Skeletal muscle satellite cell (primary cell): ENCODE results near the gene SEMA4B.
A peak's percentile ranks its signal among the peaks of the same experiment; 100 is the strongest.

Experiments
- H3K27me3 ChIP-seq: 2 replicates; pipeline ENCODE4 v1.7.0; 2013; ENCODE audit warnings: low read length; ENCODE audit not compliant: control insufficient read depth, insufficient read depth
- H3K36me3 ChIP-seq: 2 replicates; pipeline ENCODE4 v1.7.0; 2013; ENCODE audit warnings: mild to moderate bottlenecking, control low read depth, low read length; ENCODE audit not compliant: insufficient read depth
- H3K4me1 ChIP-seq: 2 replicates; pipeline ENCODE4 v1.7.0; 2013; ENCODE audit warnings: low read length; ENCODE audit not compliant: control insufficient read depth, insufficient read depth
- H3K4me2 ChIP-seq: 2 replicates; pipeline ENCODE4 v1.7.0; 2013; ENCODE audit warnings: mild to moderate bottlenecking, low read length
- H3K4me3 ChIP-seq: 2 replicates; pipeline ENCODE4 v1.7.0; 2013; ENCODE audit warnings: low read length
- H3K9ac ChIP-seq: 2 replicates; pipeline ENCODE4 v1.7.0; 2013; ENCODE audit warnings: mild to moderate bottlenecking, low read depth, low read length, moderate library complexity
- H3K9me3 ChIP-seq: replicated peaks from 2 replicates; pipeline ENCODE4 v1.7.0; 2013; ENCODE audit warnings: mild to moderate bottlenecking, control low read depth, low read length

Gene SEMA4B

GRCh38 chr15:90223441-90224165 is 22.5 kb downstream of the SEMA4B start:
- Histone ChIP-seq H3K4me3 (no peak overlapping the region), H3K4me1 (peaks cover 4% of the 10 kb centered on the region), H3K9ac (no peak overlapping the region), H3K36me3 (peaks cover 14% of the 10 kb centered on the region), H3K9me3 (no peaks in the 10 kb centered on the region), H3K4me2 (no peak overlapping the region), H3K27me3 (no peaks in the 10 kb centered on the region)

- peaks cover 26% of the 10 kb centered on the region for H3K36me3 ChIP-seq
- H3K9ac ChIP-seq: no peak overlapping the region
- no peak overlapping the region for H3K4me3 ChIP-seq
- H3K9me3 ChIP-seq: no peaks in the 10 kb centered on the region
- H3K4me2 ChIP-seq: no peak overlapping the region
- no peaks in the 10 kb centered on the region for H3K27me3 ChIP-seq
- H3K4me1 ChIP-seq: peaks cover 4% of the 10 kb centered on the region
Observed at GRCh38 chr15:90225047-90225446, 23.9 kb downstream of the SEMA4B start.

GRCh38 chr15:90225504-90226234 is 24.5 kb downstream of the SEMA4B start:
- no peak overlapping the region for H3K9ac ChIP-seq
- no peak overlapping the region for H3K4me3 ChIP-seq
- peaks cover 4% of the 10 kb centered on the region for H3K4me1 ChIP-seq

GRCh38 chr15:90227336-90227735 is 26.2 kb downstream of the SEMA4B start:
- Histone ChIP-seq H3K9me3 (no peaks in the 10 kb centered on the region), H3K9ac (no peak overlapping the region), H3K4me3 (no peak overlapping the region), H3K4me1 (no peaks in the 10 kb centered on the region), H3K36me3 (peaks cover 42% of the 10 kb centered on the region), H3K27me3 (no peaks in the 10 kb centered on the region), H3K4me2 (no peak overlapping the region)

More at GRCh38 chr15:90225504-90226234, 24.5 kb downstream of the SEMA4B start:
- Histone ChIP-seq H3K9me3 (no peaks in the 10 kb centered on the region), H3K36me3 (peaks cover 32% of the 10 kb centered on the region), H3K4me2 (no peak overlapping the region), H3K27me3 (no peaks in the 10 kb centered on the region)

GRCh38 chr15:90227816-90228772 is 27.0 kb downstream of the SEMA4B start:
- no peaks in the 10 kb centered on the region for H3K4me1 ChIP-seq
- no peaks in the 10 kb centered on the region for H3K27me3 ChIP-seq
- H3K4me3 ChIP-seq: no peak overlapping the region
- H3K9me3 ChIP-seq: no peaks in the 10 kb centered on the region
- H3K4me2 ChIP-seq: no peak overlapping the region
- peaks cover 42% of the 10 kb centered on the region for H3K36me3 ChIP-seq
- H3K9ac ChIP-seq: no peak overlapping the region

GRCh38 chr15:90228960-90229359 is 27.8 kb downstream of the SEMA4B start:
- H3K9ac ChIP-seq: no peak overlapping the region
- H3K27me3 ChIP-seq: no peaks in the 10 kb centered on the region
- H3K9me3 ChIP-seq: no peaks in the 10 kb centered on the region
- no peaks in the 10 kb centered on the region for H3K4me1 ChIP-seq
- H3K36me3 ChIP-seq: peaks cover 42% of the 10 kb centered on the region
- no peak overlapping the region for H3K4me2 ChIP-seq
- no peak overlapping the region for H3K4me3 ChIP-seq

GRCh38 chr15:90230071-90230494 is 29.0 kb downstream of the SEMA4B start:
- H3K4me3 ChIP-seq: no peak overlapping the region
- no peak overlapping the region for H3K9ac ChIP-seq
- H3K4me2 ChIP-seq: no peak overlapping the region
- H3K9me3 ChIP-seq: no peaks in the 10 kb centered on the region
- peaks cover 40% of the 10 kb centered on the region for H3K36me3 ChIP-seq
- no peaks in the 10 kb centered on the region for H3K27me3 ChIP-seq
- H3K4me1 ChIP-seq: peaks cover 7% of the 10 kb centered on the region

- no peaks in the 10 kb centered on the region for H3K9me3 ChIP-seq
- no peak overlapping the region for H3K4me3 ChIP-seq
- peaks cover 8% of the 10 kb centered on the region for H3K4me1 ChIP-seq
- H3K27me3 ChIP-seq: no peaks in the 10 kb centered on the region
- H3K9ac ChIP-seq: no peak overlapping the region
- no peak overlapping the region for H3K4me2 ChIP-seq
- H3K36me3 ChIP-seq: peaks cover 36% of the 10 kb centered on the region
Observed at GRCh38 chr15:90230610-90231009, 29.5 kb downstream of the SEMA4B start.

- H3K4me3 ChIP-seq: no peak overlapping the region
- H3K4me1 ChIP-seq: peaks cover 8% of the 10 kb centered on the region
- peaks cover 36% of the 10 kb centered on the region for H3K36me3 ChIP-seq
- no peaks in the 10 kb centered on the region for H3K9me3 ChIP-seq
- H3K4me2 ChIP-seq: no peak overlapping the region
- no peaks in the 10 kb centered on the region for H3K27me3 ChIP-seq
- H3K9ac ChIP-seq: no peak overlapping the region
Observed at GRCh38 chr15:90231028-90232017, 30.2 kb downstream of the SEMA4B start.

- no peak overlapping the region for H3K4me3 ChIP-seq
- H3K9ac ChIP-seq: no peak overlapping the region
Observed at GRCh38 chr15:90232196-90232595, 31.1 kb downstream of the SEMA4B start.

More at GRCh38 chr15:90232196-90232595, 31.1 kb downstream of the SEMA4B start:
- H3K36me3 ChIP-seq: peaks cover 36% of the 10 kb centered on the region
- peaks cover 8% of the 10 kb centered on the region for H3K4me1 ChIP-seq
- no peaks in the 10 kb centered on the region for H3K27me3 ChIP-seq
- peak overlapping the region; percentile 89 for H3K4me2 ChIP-seq
- H3K9me3 ChIP-seq: no peaks in the 10 kb centered on the region
